Esophagus squamous epithelium (tissue), 5 donors: Measurements from ENCODE around the gene APOA4. TPM values are rescaled to one million over a fixed set of nuclear protein-coding genes. Genes with fewer than 3 reads are reported as not detected.
A peak's percentile ranks its signal among the peaks of the same experiment; 100 is the strongest.

Experiments
- DNase-seq: peaks from one replicate; lab custom pipeline; 2025; lab: John Stamatoyannopoulos, UW
- H3K27ac ChIP-seq, 4 donors: fragments of 200-600 bp; sonication (generic); one replicate each; pipeline ENCODE4 v1.5.1; 2016 to 2019; ENCODE audit warnings: mild to moderate bottlenecking in 1 of 4
- H3K27me3 ChIP-seq, 4 donors: fragments of 200-600 bp; sonication (generic); 1 replicate in 3 of 4; 2 replicates in 1 of 4; pipeline versions ENCODE4 v1.5.1 to v1.6.0; 2017 to 2021; ENCODE audit warnings: antibody characterized with exemption in 1 of 4
- H3K36me3 ChIP-seq, 3 donors: fragments of 200-600 bp; sonication (generic); one replicate each; pipeline ENCODE4 v1.5.1; 2016 to 2019
- H3K4me1 ChIP-seq, 3 donors: fragments of 200-600 bp; sonication (generic); one replicate each; pipeline ENCODE4 v1.5.1; 2017 to 2019
- H3K4me3 ChIP-seq, 4 donors: fragments of 200-600 bp; sonication (generic); 1 replicate in 3 of 4; 2 replicates in 1 of 4; pipeline ENCODE4 v1.5.1; 2016 to 2019; ENCODE audit warnings: mild to moderate bottlenecking in 2 of 4, moderate library complexity in 1 of 4
- H3K9me3 ChIP-seq, 3 donors: fragments of 200-600 bp; sonication (generic); one replicate each; pipeline ENCODE4 v1.5.1; 2016 to 2019
- POLR2A ChIP-seq, 4 donors: fragments of 450-650 bp; IDR thresholded peaks; one replicate each; pipeline ENCODE4 v1.6.1; 2017; ENCODE audit warnings: antibody characterized with exemption in 4 of 4, mild to moderate bottlenecking in 4 of 4, moderate library complexity in 3 of 4
- WGBS, 2 donors: methylation state at CpG; one replicate each; pipeline ENCODE4 v1.1.5; 2018; 5-methylcytosine and 5-hydroxymethylcytosine counted together
- intact Hi-C: fragments of 100-400 bp; cut with DNase I; formaldehyde crosslinking; loops from one replicate; pipeline ENCODE4 v1.15.0; 2022
- total RNA-seq, 4 donors: library from RNA; depleted of rRNA; stranded (reverse); fragments of >200 nt; gene quantifications; one replicate each; pipeline ENCODE4 v1.1.0, GENCODE V29; 2016
- TF ChIP-seq, protein P1 (sequence below), 6 experiments: fragments of 450-650 bp in 4 of 6; fragments of 200-600 bp in 2 of 6; sonication (generic) in 2 of 6; IDR thresholded peaks; one replicate each; pipeline ENCODE4 v1.5.1; 2016 to 2019; ENCODE audit warnings: antibody characterized with exemption in 6 of 6, mild to moderate bottlenecking in 4 of 6, moderate library complexity in 4 of 6
- donor health status: DM: yes; HTN: yes; CAD: no.

Gene APOA4
- total RNA-seq, 4 donors from 2014 or later: not detected

DNA sequence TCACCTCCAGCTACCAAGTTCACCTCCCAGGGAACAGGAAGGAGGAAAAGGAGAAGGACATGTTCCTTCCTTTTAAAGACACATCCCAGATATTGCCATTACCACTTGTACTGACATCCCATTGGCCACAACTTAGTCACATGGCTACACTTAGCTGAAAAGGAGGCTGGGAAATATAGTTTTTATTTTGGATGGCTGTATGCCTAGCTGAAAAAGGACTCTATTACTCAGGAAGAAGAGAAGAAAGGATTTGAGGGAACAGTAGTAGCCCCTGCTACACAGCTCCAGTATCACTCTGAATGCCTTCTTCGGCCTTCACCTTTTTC is 29.4 kb downstream of the APOA4 start:
- Histone ChIP-seq H3K4me1 (peaks cover 5 to 11% (median 7%) of the 10 kb centered on the region in 3 donors), H3K27me3 (peaks cover 0 to 11% (median 0%) of the 10 kb centered on the region in 4 donors), H3K9me3 (no peaks in the 10 kb centered on the region), H3K36me3 (no peaks in the 10 kb centered on the region), H3K27ac (no peak overlapping the region), H3K4me3 (no peak overlapping the region)
- no peak for DNase-seq
- intact Hi-C loops: no loop called here
- 90 to 100% methylated on average over 1 of the region's 1 CpG for WGBS, 2 donors
- TF ChIP-seq, protein P1, sequence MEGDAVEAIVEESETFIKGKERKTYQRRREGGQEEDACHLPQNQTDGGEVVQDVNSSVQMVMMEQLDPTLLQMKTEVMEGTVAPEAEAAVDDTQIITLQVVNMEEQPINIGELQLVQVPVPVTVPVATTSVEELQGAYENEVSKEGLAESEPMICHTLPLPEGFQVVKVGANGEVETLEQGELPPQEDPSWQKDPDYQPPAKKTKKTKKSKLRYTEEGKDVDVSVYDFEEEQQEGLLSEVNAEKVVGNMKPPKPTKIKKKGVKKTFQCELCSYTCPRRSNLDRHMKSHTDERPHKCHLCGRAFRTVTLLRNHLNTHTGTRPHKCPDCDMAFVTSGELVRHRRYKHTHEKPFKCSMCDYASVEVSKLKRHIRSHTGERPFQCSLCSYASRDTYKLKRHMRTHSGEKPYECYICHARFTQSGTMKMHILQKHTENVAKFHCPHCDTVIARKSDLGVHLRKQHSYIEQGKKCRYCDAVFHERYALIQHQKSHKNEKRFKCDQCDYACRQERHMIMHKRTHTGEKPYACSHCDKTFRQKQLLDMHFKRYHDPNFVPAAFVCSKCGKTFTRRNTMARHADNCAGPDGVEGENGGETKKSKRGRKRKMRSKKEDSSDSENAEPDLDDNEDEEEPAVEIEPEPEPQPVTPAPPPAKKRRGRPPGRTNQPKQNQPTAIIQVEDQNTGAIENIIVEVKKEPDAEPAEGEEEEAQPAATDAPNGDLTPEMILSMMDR (IDR thresholded peaks at IDR 0.05): no peak
- no peak for TF ChIP-seq POLR2A (IDR thresholded peaks at IDR 0.05)

DNA sequence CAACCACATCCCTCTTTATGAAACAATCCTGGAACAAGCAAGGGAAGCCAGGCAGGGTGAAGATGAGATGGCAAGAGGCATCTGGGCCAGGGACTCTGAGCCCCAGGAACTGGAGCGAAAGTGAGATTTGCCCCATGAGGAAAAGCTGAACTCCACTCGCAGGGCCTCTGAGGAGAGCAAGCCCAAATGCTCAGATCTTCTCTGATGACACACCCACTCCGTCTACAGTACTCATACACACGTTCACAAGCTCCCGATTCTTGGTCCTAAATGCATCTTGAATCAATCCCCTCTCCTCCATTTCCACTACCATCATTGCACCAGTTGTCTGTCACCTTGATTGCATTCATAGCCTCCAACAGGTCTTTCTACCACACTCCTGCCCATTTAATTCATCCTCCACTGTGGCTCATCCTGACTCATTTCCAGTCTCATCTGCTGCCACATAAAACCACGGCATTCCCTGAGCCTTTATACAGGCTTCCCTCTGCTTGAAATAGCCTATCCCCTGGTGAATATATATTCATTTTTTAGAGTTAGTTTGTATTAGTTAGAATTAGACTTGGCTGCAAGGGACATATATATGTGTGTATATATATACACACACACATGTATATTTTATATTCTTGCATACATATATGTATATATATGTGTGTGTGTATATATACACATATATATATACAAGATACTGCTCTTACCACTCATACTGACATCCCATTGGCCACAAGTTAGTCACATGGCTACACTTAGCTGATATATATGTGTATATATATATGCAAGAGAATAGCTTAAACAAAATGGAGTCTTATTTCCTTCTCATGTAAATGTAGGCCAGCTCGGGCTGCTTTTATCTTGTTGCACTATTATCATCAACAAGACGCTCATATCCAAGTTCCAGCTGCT is 30.0 kb downstream of the APOA4 start:
- peaks cover 0 to 11% (median 0%) of the 10 kb centered on the region in 4 donors for H3K27me3 ChIP-seq
- peaks cover 8 to 18% (median 10%) of the 10 kb centered on the region in 3 donors for H3K4me1 ChIP-seq
- intact Hi-C loops: no loop called here
- TF ChIP-seq, protein P1 (IDR thresholded peaks at IDR 0.05): no peak
- no peak for TF ChIP-seq POLR2A (IDR thresholded peaks at IDR 0.05)
- H3K27ac ChIP-seq: no peak overlapping the region
- no peaks in the 10 kb centered on the region for H3K9me3 ChIP-seq
- WGBS, 2 donors: 68 to 80% methylated on average over 8 of the region's 8 CpGs
- H3K36me3 ChIP-seq: no peaks in the 10 kb centered on the region
- no peak overlapping the region for H3K4me3 ChIP-seq
- DNase-seq: no peak

DNA sequence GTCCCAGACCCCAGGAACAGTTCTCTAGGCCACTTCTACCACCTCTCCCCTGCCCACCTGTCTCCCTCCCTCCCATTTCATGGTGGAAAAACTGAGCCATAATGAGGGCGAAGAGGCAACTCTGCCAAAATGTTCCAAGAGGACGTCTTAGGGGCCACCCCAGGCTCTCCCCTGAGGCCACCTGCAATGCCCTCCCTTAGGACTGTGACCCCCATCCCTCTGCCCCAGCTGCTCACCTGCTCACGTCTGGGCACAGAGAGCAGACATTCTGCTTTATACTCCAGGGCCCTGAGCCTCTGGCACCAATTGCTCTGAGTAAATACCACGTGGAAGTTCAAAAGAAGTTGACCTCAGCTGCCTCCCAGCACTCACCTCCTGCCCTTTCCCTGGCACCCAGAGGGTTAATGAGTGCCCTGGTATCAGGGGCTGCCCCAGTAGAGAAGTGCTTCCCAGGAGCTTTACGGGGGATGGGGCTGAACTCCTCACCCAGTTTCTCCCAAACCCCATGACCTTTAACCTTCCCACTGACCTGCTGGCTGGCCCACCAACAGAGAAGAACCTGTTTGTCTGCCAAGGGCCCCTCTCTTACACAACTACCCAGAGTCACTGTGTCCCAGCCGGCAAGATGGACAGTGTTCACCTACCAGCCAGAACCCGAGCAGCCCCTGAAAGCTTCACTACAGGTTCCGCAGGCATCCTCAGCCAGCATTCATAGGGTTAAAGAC is 30.8 kb downstream of the APOA4 start:
- DNase-seq: no peak
- peaks cover 0 to 11% (median 0%) of the 10 kb centered on the region in 4 donors for H3K27me3 ChIP-seq
- peaks cover 8 to 19% (median 10%) of the 10 kb centered on the region in 3 donors for H3K4me1 ChIP-seq
- intact Hi-C loops: no loop called here
- H3K4me3 ChIP-seq: no peak overlapping the region
- H3K36me3 ChIP-seq: no peaks in the 10 kb centered on the region
- TF ChIP-seq, protein P1 (IDR thresholded peaks at IDR 0.05): no peak
- no peak for TF ChIP-seq POLR2A (IDR thresholded peaks at IDR 0.05)
- no peak overlapping the region for H3K27ac ChIP-seq
- WGBS, 2 donors: 75 to 77% methylated on average over 6 of the region's 8 CpGs
- no peaks in the 10 kb centered on the region for H3K9me3 ChIP-seq

DNA sequence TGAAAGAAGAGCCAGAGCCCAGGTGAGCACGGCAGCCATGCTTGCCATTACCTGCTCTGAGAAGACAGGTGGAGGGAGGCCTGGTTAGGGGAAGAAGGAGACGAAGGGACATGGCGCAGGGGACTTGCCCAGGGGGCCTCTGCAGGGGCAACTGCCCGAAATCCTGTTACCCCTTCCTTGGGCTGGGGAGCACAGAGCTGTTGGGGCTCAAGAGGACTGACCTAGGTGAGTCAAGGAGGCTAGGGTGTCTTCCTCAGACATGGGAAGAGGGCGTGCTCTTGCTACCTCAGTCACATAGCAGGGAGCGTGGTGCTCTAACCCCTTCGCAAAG is 31.3 kb downstream of the APOA4 start, which contains the start of gene APOA5:
APOA5 (minus strand) TSS at position 67 of the 331 bp plus-strand sequence; CDS start at position 48, 19 bp downstream.
- Histone ChIP-seq H3K9me3 (no peaks in the 10 kb centered on the region), H3K4me3 (peak within 1 kb of the TSS in 1 of 4 donors; percentile 43), H3K4me1 (peaks cover 10 to 24% (median 14%) of the 10 kb centered on the region in 3 donors), H3K27me3 (peaks cover 0 to 11% (median 0%) of the 10 kb centered on the region in 4 donors), H3K27ac (no peak within 1 kb of the TSS), H3K36me3 (no peaks in the 10 kb centered on the region)
- 79 to 82% methylated on average over 4 of the region's 7 CpGs for WGBS, 2 donors
- intact Hi-C loops: no loop called here
- TF ChIP-seq POLR2A (IDR thresholded peaks at IDR 0.05): no peak
- TF ChIP-seq, protein P1 (IDR thresholded peaks at IDR 0.05): no peak
- DNase-seq: no peak
